Fibroblast of skin of scalp (primary cell): ENCODE measurements around the gene RABGGTA.

Experiments used
- DNase-seq: peaks from one replicate; pipeline ENCODE4 v3.0.0-alpha.2; 2013

The RABGGTA gene

GRCh38 chr14:24300326-24300980, 29.1 kb upstream of the RABGGTA start:
- no peak for DNase-seq

GRCh38 chr14:24299255-24300191, 28.1 kb upstream of the RABGGTA start, which contains the start of the genes DHRS1 and NOP9:
DHRS1 (minus strand) TSS chr14:24299780; CDS start chr14:24299106, 674 bp downstream.
NOP9 (plus strand) TSS chr14:24299850; CDS start chr14:24299955, 105 bp downstream.
- peak; percentile 88 for DNase-seq

GRCh38 chr14:24298892-24299254, 27.5 kb upstream of the RABGGTA start:
- DNase-seq: peak; percentile 45

- peak; percentile 23 for DNase-seq
Measured at GRCh38 chr14:24297190-24297964, 26.0 kb upstream of the RABGGTA start.

- peak; percentile 93 for DNase-seq
Measured at GRCh38 chr14:24296341-24297157, 25.2 kb upstream of the RABGGTA start.

GRCh38 chr14:24293525-24293924, 22.1 kb upstream of the RABGGTA start:
- no peak for DNase-seq

- no peak for DNase-seq
Measured at GRCh38 chr14:24292118-24292807, 20.9 kb upstream of the RABGGTA start.

- no peak for DNase-seq
Measured at GRCh38 chr14:24291446-24292117, 20.2 kb upstream of the RABGGTA start.

GRCh38 chr14:24290746-24291145, 19.3 kb upstream of the RABGGTA start:
- no peak for DNase-seq

- no peak for DNase-seq
Measured at GRCh38 chr14:24289649-24290280, 18.4 kb upstream of the RABGGTA start.

GRCh38 chr14:24286996-24287395, 15.6 kb upstream of the RABGGTA start:
- DNase-seq: no peak

GRCh38 chr14:24285351-24285750, 14.0 kb upstream of the RABGGTA start:
- DNase-seq: peak; percentile 9

- DNase-seq: no peak
Measured at GRCh38 chr14:24284501-24285035, 13.2 kb upstream of the RABGGTA start.

- DNase-seq: no peak
Measured at GRCh38 chr14:24283796-24284460, 12.5 kb upstream of the RABGGTA start.

- DNase-seq: no peak
Measured at GRCh38 chr14:24282736-24283135, 11.3 kb upstream of the RABGGTA start.

- no peak for DNase-seq
Measured at GRCh38 chr14:24281636-24282035, 10.2 kb upstream of the RABGGTA start.

GRCh38 chr14:24280797-24281460, 9.5 kb upstream of the RABGGTA start:
- DNase-seq: peak; percentile 11

GRCh38 chr14:24279301-24280186, 8.1 kb upstream of the RABGGTA start:
- DNase-seq: peak; percentile 11
